ENCODE results near the gene HINFP.

Gene HINFP

DNA sequence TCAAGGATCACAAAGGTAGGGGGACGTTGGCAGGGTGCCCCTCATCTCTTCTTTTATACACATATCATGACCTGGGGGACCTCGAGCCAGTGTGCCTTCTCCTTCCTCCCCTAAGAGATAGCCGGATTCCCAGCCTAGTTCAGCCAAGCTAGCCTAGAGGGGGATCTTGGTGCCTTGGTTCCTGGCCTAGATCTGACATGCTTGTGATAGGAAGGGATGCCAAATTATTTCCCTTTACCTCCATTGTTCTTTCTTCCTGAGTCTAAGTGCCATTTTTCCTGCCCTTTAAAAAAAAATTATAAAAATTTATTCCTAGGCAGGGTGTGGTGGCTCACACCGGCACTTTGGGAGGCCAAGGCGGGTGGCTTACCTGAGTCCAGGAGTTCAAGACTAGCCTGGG, 7.0 kb upstream of the HINFP start:
- no peak overlapping the region for H3K4me3 ChIP-seq (ENCODE audit: low read length)
- no peak for TF ChIP-seq CTCF (conservative IDR thresholded peaks at IDR 0.05; ENCODE audit: low read length)
- no peak for DNase-seq (ENCODE audit: low read depth)

- no peak for TF ChIP-seq CTCF (conservative IDR thresholded peaks at IDR 0.05; ENCODE audit: low read length)
- no peak for DNase-seq (ENCODE audit: low read depth)
- H3K4me3 ChIP-seq (ENCODE audit: low read length): no peak overlapping the region
These were observed 5.7 kb upstream of the HINFP start for GRCh38 chr11:119115484-119116234.

- TF ChIP-seq CTCF (conservative IDR thresholded peaks at IDR 0.05; ENCODE audit: low read length): no peak
- no peak for DNase-seq (ENCODE audit: low read depth)
These were observed 5.2 kb upstream of the HINFP start for GRCh38 chr11:119116235-119116594.

DNA sequence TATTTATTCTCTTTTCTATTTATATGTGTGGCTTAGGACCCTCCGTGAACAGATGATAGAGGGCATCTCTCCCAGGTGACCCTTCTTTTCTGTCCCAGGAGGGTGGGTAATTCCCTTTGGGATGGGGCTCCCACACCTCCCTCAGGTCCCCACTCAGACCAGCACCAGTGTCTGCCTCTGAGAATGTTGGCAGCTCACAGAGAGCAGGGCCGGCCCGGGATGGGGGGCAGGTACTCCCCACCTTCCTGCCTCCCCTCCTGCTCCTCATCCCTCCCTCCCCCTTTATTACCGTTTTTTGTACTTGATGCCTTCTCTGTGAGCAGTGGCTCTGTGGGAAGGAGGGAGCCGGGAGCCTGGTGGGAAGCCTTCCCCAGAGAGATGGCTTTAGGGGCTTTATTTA, 4.8 kb upstream of the HINFP start:
- H3K4me3 ChIP-seq (ENCODE audit: low read length): no peak overlapping the region
- TF ChIP-seq CTCF (conservative IDR thresholded peaks at IDR 0.05; ENCODE audit: low read length): no peak
- DNase-seq (ENCODE audit: low read depth): no peak

More at GRCh38 chr11:119116235-119116594, 5.2 kb upstream of the HINFP start:
- H3K4me3 ChIP-seq (ENCODE audit: low read length): no peak overlapping the region

GRCh38 chr11:119117004-119117706, 4.2 kb upstream of the HINFP start:
- TF ChIP-seq CTCF (conservative IDR thresholded peaks at IDR 0.05; ENCODE audit: low read length): no peak
- H3K4me3 ChIP-seq (ENCODE audit: low read length): no peak overlapping the region
- DNase-seq (ENCODE audit: low read depth): no peak

DNA sequence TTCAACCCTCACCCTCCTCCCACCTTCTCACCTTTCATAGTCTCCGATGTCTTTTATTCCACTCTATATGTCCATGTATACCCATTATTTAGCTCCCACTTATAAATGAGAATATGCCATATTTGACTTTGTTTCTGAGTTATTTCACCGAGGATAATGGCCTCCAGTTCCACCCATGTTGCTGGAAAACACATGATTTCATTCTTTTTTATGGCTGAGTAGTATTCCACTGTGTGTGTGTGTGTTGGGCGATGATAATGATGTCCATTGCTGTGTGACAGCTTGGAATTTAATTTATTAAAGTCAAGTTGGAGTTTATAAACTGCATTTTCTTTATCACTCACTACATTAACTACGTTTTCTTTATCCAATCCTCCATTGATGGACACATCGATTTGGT, 3.2 kb upstream of the HINFP start:
- TF ChIP-seq CTCF (conservative IDR thresholded peaks at IDR 0.05; ENCODE audit: low read length): no peak
- H3K4me3 ChIP-seq (ENCODE audit: low read length): no peak overlapping the region
- no peak for DNase-seq (ENCODE audit: low read depth)

- no peak for TF ChIP-seq CTCF (conservative IDR thresholded peaks at IDR 0.05; ENCODE audit: low read length)
- DNase-seq (ENCODE audit: low read depth): no peak
- H3K4me3 ChIP-seq (ENCODE audit: low read length): no peak overlapping the region
These were observed 2.4 kb upstream of the HINFP start for GRCh38 chr11:119118946-119119345.

Data from AG10803 (cell line).